CD14-positive monocyte (primary cell): Measurements from ENCODE around the gene CSF2RB. TPM values are rescaled to one million over a fixed set of nuclear protein-coding genes. Genes with fewer than 3 reads are reported as not detected.

Source experiments
- DNase-seq, 3 donors: peaks; one replicate each; pipeline ENCODE4 v3.0.0-alpha.2; 2011 to 2022
- H2AFZ ChIP-seq: 2 replicates; pipeline ENCODE4 v1.6.0; 2012; ENCODE audit warnings: mild to moderate bottlenecking, low read depth, low read length, inconsistent platforms; ENCODE audit not compliant: insufficient read depth, poor library complexity, severe bottlenecking
- H3K27ac ChIP-seq, 2 donors: 1 replicate in 1 of 2; 2 replicates in 1 of 2; pipeline ENCODE4 v1.5.1; 2012 to 2013; ENCODE audit warnings: low read length in 2 of 2, control low read depth in 1 of 2, inconsistent platforms in 1 of 2, low read depth in 1 of 2, mild to moderate bottlenecking in 1 of 2
- H3K27me3 ChIP-seq, 2 donors: one replicate each; pipeline versions ENCODE4 v1.6.0 to v1.6.1; 2011 to 2013; ENCODE audit warnings: low read length in 2 of 2; ENCODE audit not compliant: control insufficient read depth in 2 of 2, insufficient read depth in 2 of 2
- H3K36me3 ChIP-seq, 2 donors: replicated peaks in 1 of 2; 1 replicate in 1 of 2; 2 replicates in 1 of 2; pipeline versions ENCODE4 v1.5.1 to v1.6.1; 2012 to 2013; ENCODE audit warnings: low read length in 2 of 2, control low read depth in 1 of 2, inconsistent platforms in 1 of 2, mild to moderate bottlenecking in 1 of 2; ENCODE audit not compliant: insufficient read depth in 2 of 2, control insufficient read depth in 1 of 2
- H3K4me1 ChIP-seq, 2 donors: 1 replicate in 1 of 2; 2 replicates in 1 of 2; pipeline versions ENCODE4 v1.5.1 to v1.6.1; 2012 to 2013; ENCODE audit warnings: low read length in 2 of 2, control low read depth in 1 of 2, inconsistent platforms in 1 of 2, mild to moderate bottlenecking in 1 of 2, moderate library complexity in 1 of 2; ENCODE audit not compliant: insufficient read depth in 2 of 2, control insufficient read depth in 1 of 2
- H3K4me2 ChIP-seq: replicated peaks from 2 replicates; pipeline ENCODE3; 2012; ENCODE audit warnings: low read length, moderate library complexity, mild to moderate bottlenecking; ENCODE audit not compliant: poor library complexity, severe bottlenecking; ENCODE audit errors: extremely low read depth
- H3K4me3 ChIP-seq, 3 experiments: fragments of 200-600 bp in 1 of 3; sonication (generic) in 1 of 3; replicated peaks in 1 of 3; 1 replicate in 2 of 3; 2 replicates in 1 of 3; pipeline ENCODE4 v1.5.1; 2011 to 2013; ENCODE audit warnings: low read length in 3 of 3, mild to moderate bottlenecking in 3 of 3, control low read depth in 2 of 3, low read depth in 2 of 3, inconsistent platforms in 1 of 3, moderate library complexity in 1 of 3
- H3K79me2 ChIP-seq: 2 replicates; pipeline ENCODE4 v1.6.0; 2012; ENCODE audit warnings: mild to moderate bottlenecking, control low read depth, inconsistent platforms, low read length, moderate library complexity; ENCODE audit not compliant: insufficient read depth
- H3K9ac ChIP-seq: 2 replicates; pipeline ENCODE4 v1.6.0; 2017; ENCODE audit warnings: low read length, mild to moderate bottlenecking; ENCODE audit not compliant: insufficient read depth, poor library complexity, severe bottlenecking
- H3K9me3 ChIP-seq, 2 donors: replicated peaks in 1 of 2; 1 replicate in 1 of 2; 2 replicates in 1 of 2; pipeline versions ENCODE4 v1.5.1 to v1.6.1; 2012 to 2013; ENCODE audit warnings: low read length in 2 of 2, control low read depth in 1 of 2; ENCODE audit not compliant: control insufficient read depth in 1 of 2, insufficient read depth in 1 of 2
- H4K20me1 ChIP-seq: 2 replicates; pipeline ENCODE4 v1.6.0; 2012; ENCODE audit warnings: mild to moderate bottlenecking, low read length, control low read depth, moderate library complexity; ENCODE audit not compliant: insufficient read depth
- H3K27ac Mint-ChIP-seq, 7 donors: one replicate each; pipeline ENCODE4 v1.8.0; 2020; ENCODE audit warnings: mild to moderate bottlenecking in 7 of 7, mixed read lengths in 7 of 7, moderate library complexity in 6 of 7, inconsistent platforms in 2 of 7
- H3K27me3 Mint-ChIP-seq, 3 donors: one replicate each; pipeline ENCODE4 v1.8.0; 2021 to 2022; ENCODE audit warnings: low read depth in 3 of 3, mild to moderate bottlenecking in 3 of 3, mixed read lengths in 3 of 3, moderate library complexity in 3 of 3, inconsistent platforms in 1 of 3
- H3K36me3 Mint-ChIP-seq, 2 donors: one replicate each; pipeline ENCODE4 v1.8.0; 2020; ENCODE audit warnings: mixed read lengths in 2 of 2, inconsistent platforms in 1 of 2, mild to moderate bottlenecking in 1 of 2
- H3K4me1 Mint-ChIP-seq: one replicate; pipeline ENCODE4 v1.8.0; 2020; ENCODE audit warnings: mild to moderate bottlenecking, mixed read lengths
- H3K4me3 Mint-ChIP-seq, 2 donors: one replicate each; pipeline ENCODE4 v1.8.0; 2020; ENCODE audit warnings: mild to moderate bottlenecking in 2 of 2, mixed read lengths in 2 of 2, moderate library complexity in 1 of 2
- H3K9me3 Mint-ChIP-seq, 7 donors: one replicate each; pipeline ENCODE4 v1.8.0; 2020 to 2022; ENCODE audit warnings: mixed read lengths in 7 of 7, mild to moderate bottlenecking in 6 of 7, moderate library complexity in 6 of 7, inconsistent platforms in 2 of 7
- WGBS: methylation state at CpG from one replicate; pipeline ENCODE4 v1.1.5; 2013; ENCODE audit warnings: missing lambda C conversion rate; ENCODE audit not compliant: insufficient coverage; 5-methylcytosine and 5-hydroxymethylcytosine counted together
- intact Hi-C, 2 donors: fragments of 100-400 bp; cut with micrococcal nuclease; formaldehyde crosslinking; loops; one replicate each; pipeline versions ENCODE4 v1.15.0 to v1.15.1; 2023
- polyA plus RNA-seq, 3 donors: library from polyadenylated mRNA; depleted of rRNA in 1 of 3; unstranded in 2 of 3; stranded (reverse) in 1 of 3; fragments of 300-500 nt in 2 of 3; fragments of >200 nt in 1 of 3; fragmentation: Illumina TruSeq in 2 of 3; gene quantifications; 1 replicate in 2 of 3; 2 replicates in 1 of 3; pipeline ENCODE4 v1.2.3, GENCODE V29; 2012 to 2021
- TF ChIP-seq, protein P1 (sequence below): fragments of 200-600 bp; IDR thresholded peaks from one replicate; pipeline ENCODE4 v1.8.0; 2022; ENCODE audit warnings: antibody characterized with exemption, mild to moderate bottlenecking

The CSF2RB gene
- polyA plus RNA-seq, 3 donors: 29.9 to 91.1 (median 52.7) TPM

DNA sequence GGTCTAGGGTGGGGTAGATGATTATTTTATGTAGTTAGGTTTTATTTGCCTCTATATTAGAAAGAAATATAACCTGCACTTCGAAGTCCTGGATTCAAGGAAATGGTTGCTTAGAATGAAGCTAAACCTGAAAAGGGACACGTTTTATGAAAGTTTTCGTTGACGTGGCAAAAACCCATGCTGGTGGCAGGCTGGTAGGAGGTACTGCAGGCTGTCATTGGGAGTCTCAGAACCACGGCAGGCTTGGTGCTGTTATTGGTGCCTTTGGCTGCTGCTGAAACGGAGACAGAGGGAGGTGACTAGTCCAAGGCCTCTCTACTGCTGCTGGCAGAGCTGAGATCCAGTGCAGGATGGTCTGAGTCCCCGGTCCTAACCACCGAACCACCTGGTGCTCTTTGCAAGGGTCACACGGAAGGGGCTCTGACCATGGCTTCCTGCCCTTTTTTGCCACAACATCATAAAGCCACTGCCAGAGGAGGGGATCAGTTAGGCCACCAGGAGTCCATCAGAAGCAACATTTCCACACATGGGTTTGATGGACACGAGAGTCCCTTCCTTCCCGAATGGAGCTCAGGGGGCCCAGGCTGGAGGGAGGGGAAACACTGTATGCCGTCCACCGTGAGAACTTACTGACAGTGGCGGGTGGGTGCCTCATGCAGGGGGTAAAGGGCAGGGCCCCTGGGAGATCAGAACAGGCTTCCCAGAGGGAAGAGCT is 13.4 kb downstream of the CSF2RB start:
- Histone ChIP-seq H3K4me1 (peaks cover 20 to 21% of the 10 kb centered on the region in 2 donors), H3K27ac (no peak overlapping the region), H3K27me3 (no peaks in the 10 kb centered on the region), H3K4me3 (no peak overlapping the region), H3K9me3 (no peaks in the 10 kb centered on the region), H3K36me3 (peaks cover 95 to 100% of the 10 kb centered on the region in 2 donors), H4K20me1 (peaks cover 92% of the 10 kb centered on the region), H3K9ac (no peak overlapping the region), H3K4me2 (no peak overlapping the region), H3K79me2 (peaks cover 6% of the 10 kb centered on the region), H2AFZ (no peak overlapping the region)
- intact Hi-C loops: no loop called here
- peak overlapping the region in 3 of 7 donors; percentile 9 to 35 (median 27) for H3K27ac Mint-ChIP-seq
- H3K4me3 Mint-ChIP-seq: no peak overlapping the region
- TF ChIP-seq, protein P1, sequence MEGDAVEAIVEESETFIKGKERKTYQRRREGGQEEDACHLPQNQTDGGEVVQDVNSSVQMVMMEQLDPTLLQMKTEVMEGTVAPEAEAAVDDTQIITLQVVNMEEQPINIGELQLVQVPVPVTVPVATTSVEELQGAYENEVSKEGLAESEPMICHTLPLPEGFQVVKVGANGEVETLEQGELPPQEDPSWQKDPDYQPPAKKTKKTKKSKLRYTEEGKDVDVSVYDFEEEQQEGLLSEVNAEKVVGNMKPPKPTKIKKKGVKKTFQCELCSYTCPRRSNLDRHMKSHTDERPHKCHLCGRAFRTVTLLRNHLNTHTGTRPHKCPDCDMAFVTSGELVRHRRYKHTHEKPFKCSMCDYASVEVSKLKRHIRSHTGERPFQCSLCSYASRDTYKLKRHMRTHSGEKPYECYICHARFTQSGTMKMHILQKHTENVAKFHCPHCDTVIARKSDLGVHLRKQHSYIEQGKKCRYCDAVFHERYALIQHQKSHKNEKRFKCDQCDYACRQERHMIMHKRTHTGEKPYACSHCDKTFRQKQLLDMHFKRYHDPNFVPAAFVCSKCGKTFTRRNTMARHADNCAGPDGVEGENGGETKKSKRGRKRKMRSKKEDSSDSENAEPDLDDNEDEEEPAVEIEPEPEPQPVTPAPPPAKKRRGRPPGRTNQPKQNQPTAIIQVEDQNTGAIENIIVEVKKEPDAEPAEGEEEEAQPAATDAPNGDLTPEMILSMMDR: no peak
- H3K36me3 Mint-ChIP-seq: peaks cover 92 to 100% of the 10 kb centered on the region in 2 donors
- H3K4me1 Mint-ChIP-seq: peaks cover 17% of the 10 kb centered on the region
- no peak for DNase-seq
- H3K9me3 Mint-ChIP-seq: peaks cover 0 to 2% (median 0%) of the 10 kb centered on the region in 7 donors
- 94% methylated on average over 10 of the region's 14 CpGs for WGBS
- H3K27me3 Mint-ChIP-seq: no peaks in the 10 kb centered on the region

DNA sequence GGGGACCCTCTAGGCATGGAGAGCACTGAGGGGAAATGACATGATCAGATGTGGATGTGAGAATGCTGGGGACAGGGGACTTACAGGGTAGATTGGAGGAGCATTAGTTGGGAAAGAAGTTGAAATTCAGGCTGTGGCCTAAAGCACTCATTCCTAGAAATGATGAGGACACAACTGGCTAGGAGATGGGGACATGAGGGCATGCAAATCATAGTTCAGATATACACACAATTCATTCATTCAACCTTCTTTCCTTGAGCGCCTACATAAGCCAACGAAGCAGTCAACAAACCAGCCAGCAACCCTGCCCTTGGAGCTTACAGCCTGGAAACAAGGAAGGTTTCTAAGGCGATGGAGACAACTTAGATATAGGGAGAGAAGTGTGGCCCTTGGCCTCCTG is 14.2 kb downstream of the CSF2RB start:
- Histone ChIP-seq H2AFZ (no peak overlapping the region), H3K79me2 (no peaks in the 10 kb centered on the region), H3K4me1 (peaks cover 12 to 13% of the 10 kb centered on the region in 2 donors), H4K20me1 (peaks cover 90% of the 10 kb centered on the region), H3K9ac (no peak overlapping the region), H3K36me3 (peaks cover 96 to 100% of the 10 kb centered on the region in 2 donors), H3K4me2 (no peak overlapping the region), H3K4me3 (no peak overlapping the region), H3K27ac (no peak overlapping the region), H3K9me3 (no peaks in the 10 kb centered on the region), H3K27me3 (no peaks in the 10 kb centered on the region)
- H3K9me3 Mint-ChIP-seq: peaks cover 0 to 2% (median 0%) of the 10 kb centered on the region in 7 donors
- H3K27ac Mint-ChIP-seq: peak overlapping the region in 1 of 7 donors; percentile 9
- H3K36me3 Mint-ChIP-seq: peaks cover 94 to 100% of the 10 kb centered on the region in 2 donors
- intact Hi-C loops: no loop called here
- peaks cover 11% of the 10 kb centered on the region for H3K4me1 Mint-ChIP-seq
- no CpG with 5 or more reads among the region's 3 CpGs for WGBS
- H3K27me3 Mint-ChIP-seq: no peaks in the 10 kb centered on the region
- DNase-seq: no peak
- TF ChIP-seq, protein P1: no peak
- H3K4me3 Mint-ChIP-seq: no peak overlapping the region
